Globus pallidus (tissue), 1 donor: ENCODE measurements around the gene RNF181.
"Not testable (repeated sequence)": the region's sequence is repeated elsewhere in the genome, so short reads cannot be mapped to it uniquely, and the experiment has no call there.

Experiments used
- DNase-seq: peaks from one replicate; pipeline ENCODE4 v3.0.0-alpha.2; 2015; ENCODE audit warnings: low spot score

RNF181 gene

DNA sequence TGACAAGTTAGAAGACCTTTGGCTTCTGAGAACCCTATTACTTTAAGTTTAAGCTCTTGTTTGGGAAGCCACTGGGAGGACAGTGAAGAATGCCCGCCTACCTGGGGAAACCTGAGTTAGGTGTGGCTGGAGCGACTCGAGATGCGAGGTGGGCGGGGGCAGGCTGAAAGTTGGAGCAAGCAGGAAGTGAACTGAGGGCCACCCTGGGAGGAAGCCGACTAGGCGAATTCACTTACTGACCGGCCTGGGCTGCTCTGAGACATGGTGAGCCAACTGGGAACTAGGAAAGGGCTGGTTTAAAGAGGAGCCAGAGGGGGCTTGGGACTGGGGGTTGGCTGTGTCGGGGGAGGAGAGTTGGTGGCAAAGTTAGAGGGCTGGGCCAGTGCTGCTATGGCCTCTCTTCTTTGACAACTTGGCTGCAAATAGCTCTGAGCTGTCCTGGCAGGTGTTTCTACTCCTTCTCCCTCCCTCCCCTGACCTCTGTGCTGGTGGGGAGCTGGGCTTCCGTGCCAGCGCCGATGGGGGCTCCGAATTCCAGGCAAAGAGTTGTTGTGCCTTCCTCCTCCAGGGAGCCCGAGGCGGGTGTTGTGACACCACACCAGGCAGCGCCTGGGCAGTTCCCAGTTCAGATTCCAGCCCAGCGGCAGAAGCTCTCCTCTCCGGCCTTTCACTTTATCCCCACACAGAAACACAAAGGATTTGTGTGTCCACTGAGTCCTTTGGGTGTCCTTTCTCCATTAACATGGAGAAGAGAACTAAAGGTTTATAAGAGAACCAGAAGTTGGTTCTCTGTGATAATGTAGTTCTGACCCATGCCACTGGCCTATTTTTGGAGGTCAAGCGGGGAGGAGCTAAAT is 17.9 kb upstream of the RNF181 start, which contains the start of gene VAMP8:
Gene VAMP8, plus strand, starts transcription at position 201 of the 857 bp plus-strand sequence. Its CDS starts 61 bp downstream, at position 262.
- no peak for DNase-seq

DNA sequence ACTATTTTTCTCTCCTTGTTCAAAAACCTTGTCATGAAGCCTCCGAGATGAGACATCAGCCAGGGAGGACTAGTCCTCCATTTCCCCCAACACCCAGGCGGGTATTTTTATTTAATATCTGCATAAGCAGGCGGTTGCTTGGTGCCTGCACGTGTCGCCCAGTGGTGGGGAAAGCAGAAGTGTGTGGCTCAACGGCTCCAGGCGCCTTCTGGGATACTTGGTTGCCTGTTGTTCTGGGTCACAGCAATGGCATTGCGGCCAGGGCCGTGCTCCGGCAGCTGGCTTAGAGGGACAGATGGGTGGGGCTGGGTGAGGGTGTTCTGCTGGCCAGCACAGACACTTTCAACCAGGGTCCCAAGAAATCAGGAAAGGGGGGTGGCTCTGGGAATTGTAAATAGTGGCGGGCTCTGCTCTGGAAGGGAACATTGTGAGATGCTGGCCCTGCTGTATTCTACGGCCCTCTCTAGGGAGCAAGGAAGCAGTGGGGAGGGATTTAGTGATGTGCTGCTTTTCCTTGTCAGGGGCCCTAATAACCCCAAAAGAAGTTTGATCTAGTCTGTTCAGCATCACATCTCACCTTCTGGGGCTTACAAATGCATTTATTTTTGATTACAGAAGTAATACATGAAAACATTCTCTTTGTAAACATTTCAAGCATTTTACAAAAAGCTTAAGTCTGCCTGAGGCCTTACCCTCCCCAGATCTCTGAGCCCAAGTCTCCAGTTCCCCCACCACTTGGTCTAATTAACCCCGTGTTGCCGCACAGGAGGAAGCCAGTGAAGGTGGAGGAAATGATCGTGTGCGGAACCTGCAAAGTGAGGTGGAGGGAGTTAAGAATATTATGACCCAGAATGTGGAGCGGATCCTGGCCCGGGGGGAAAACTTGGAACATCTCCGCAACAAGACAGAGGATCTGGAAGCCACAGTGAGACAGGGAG is 17.0 kb upstream of the RNF181 start:
- no peak for DNase-seq

DNA sequence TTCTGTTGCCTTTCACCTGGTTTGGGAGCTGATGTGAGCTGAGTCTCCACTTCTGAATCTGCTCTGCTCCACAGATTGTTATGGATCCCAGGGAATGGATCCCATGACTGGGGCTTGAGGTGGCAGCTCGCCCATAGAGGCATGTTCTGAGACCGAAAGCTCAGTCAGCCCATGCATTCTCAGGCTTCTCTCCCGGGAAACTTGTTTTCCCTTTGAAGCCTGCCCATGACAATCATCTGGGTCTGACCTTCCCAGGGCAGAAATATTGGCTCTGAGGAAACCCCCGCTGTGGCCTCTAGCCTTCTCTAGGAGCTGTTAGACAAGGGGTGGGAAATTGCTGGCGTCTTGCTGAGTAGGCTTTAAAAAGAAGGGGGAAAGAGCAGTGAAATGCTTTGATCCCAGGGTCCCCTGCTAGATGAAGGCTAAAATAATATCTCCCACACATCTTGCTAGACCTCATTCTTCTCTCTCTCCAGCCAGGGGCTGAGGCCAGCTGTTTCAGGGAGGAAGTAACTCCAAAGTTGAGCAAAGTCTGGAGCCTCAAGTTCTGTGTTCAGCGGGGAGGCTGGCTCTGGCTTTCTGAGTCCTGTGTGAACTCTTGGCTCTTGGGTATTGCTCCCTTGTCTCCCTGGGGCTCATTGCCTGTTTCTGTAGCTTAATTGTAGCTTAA is 16.1 kb upstream of the RNF181 start:
- no peak for DNase-seq

DNA sequence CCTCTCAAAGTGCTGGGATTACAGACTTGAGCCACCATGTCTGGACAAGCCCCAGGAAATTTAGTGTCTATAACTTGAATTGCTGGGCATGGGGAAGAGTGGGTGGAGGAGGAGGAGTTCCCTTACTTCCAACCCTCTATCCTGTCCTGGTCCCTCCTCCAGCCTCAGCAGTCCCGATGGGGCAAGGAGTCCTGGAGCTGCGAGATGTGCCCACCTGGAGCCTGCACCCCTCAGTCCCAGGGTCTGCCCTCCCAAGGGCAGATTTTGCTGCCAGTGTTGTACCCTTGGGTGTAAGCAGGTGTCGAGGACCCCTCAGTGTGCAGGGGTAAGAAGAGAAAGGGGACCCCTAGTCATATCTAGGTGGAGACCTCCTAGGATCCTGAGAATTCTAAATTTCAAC is 15.3 kb upstream of the RNF181 start:
- no peak for DNase-seq

DNA sequence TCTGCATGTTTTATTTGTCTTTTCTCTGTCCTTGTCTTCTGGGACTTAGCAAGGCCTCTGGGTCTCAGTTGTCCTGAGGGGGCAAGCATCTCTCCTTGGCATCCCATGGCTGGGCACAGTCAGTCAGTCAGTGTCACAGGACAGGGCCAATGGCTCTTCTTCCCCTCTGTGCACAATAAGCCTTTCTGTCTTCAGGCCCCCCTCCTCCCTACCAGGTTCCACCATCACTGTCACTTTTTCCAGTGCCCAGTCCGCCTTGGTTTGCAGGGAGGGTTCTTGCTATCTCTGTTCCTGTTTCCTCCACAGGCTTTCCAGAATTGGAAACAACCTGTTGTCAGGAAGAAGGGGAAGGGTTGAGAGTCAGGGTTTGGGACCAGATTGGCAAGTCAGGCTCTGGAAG is 13.1 kb upstream of the RNF181 start:
- DNase-seq: peak; percentile 79

DNA sequence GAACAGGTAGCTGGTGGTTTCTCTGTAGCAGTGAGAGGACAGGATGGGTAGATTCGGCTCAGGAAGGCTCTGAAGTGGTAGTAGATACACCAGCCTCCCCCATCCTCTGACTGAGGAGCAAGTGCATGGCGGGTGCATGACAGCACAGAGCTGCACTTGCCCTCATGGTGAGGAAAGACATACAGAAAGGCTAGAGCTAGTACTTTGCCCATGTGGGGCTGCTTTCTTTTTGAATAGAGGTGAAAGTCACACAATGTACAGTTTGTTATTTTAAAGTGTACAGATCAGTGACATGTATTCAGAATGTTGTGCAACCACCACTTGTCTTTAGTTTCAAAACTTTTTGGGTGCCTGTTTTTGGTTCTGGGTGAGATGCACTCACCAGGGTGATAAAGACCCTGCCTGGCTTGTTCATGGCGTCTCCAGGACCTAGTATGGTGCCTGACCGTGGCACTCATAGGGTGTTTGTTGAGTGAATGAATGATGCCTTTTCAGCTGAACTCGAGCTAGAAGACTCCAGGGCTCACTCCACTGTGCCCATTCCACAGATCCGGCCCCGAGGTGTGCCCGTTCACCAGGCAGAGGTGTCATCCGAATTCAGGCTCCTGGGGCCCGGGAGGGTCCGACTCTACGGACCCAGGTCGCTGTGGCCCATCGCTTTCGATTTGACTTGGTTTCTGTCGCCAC is 11.7 kb upstream of the RNF181 start:
- no peak for DNase-seq

DNA sequence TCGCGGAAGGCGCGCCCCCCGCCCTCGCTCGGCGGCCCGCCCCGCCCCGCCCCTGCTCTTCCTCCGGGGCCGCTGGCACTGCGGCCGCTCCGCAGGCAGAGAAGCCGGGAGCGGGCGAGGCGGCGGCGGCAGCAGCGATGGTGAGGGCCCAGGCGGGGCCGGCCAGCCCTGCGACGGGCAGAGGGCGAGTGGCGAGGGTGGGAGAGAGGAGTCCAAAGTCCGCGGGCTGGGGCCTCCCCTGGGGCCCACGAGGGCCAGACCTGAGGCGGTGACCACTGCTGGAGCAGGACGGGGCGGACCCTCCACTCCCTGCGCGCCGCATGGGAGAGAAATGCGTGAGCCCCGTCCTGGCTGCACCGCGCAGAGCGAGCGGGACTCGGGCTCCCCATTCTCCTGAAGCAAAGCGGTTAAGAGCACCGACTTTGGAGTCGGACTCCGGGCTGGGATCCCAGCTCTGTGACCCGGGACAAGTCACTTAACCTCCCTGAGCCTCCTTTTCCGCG is 11.1 kb upstream of the RNF181 start, which contains the start of gene VAMP5:
Gene VAMP5, plus strand, starts transcription at position 78 of the 503 bp plus-strand sequence. Its CDS starts 60 bp downstream, at position 138.
- DNase-seq: no peak

DNA sequence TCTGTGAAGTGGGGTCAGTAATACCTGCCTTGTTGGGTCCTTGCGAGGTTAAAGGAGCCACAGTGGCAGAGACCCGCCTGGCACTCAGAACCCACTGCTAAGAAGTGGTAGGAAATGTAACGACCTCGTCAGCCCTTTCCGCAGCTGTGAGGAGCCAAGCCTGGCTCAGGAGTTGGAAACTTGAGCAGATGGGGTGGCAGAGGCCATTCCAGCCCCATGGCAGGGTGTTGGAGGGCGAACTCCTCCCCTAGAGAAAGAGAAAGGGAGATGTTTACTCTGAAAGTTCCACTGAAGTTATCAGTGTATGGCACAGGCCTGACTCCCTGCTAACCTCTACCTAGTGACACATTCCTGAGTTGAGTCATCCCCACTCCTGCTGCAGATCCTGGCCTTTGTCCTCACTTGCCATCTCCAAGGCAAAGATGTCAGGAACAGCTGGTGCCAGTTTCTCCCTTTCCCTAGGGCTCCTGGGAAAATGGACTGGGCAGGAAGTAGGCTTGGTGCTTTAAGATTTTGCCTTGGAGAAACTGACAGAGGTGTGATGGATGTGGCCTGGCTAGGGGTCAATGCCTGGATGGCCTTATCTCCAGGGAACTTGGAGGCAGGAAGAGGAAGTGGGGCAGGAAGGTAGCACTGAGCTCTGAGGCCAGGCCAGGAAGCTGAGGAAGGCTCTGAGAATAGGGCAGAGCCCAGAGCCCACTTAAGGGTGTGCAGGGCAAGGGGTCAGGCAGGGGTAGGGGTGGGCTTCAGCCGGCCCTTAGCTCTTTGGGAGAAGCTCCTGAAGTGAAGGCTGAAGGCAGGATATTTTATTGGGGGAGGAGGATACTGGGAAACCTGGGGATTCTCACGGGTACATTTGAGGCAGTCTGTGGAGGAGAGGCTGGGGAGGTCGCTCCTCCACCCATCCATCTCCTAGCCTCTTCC is 10.4 kb upstream of the RNF181 start:
- DNase-seq: no peak

DNA sequence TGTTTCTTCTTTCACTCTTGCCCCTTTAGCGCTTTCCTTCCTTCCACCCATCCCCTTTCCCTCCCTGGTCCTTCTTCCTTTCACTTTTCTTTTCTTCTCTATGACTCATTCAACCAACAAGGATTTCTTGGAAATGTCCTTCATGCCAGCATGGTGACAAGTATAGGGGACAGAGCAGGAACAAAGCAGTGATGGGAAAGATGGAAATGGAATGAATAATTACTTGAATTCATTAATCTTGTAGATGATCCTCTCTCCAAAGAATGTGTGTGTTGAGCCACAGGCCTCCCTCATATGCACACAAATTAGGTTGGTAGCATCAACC is 9.8 kb upstream of the RNF181 start:
- DNase-seq: no peak

DNA sequence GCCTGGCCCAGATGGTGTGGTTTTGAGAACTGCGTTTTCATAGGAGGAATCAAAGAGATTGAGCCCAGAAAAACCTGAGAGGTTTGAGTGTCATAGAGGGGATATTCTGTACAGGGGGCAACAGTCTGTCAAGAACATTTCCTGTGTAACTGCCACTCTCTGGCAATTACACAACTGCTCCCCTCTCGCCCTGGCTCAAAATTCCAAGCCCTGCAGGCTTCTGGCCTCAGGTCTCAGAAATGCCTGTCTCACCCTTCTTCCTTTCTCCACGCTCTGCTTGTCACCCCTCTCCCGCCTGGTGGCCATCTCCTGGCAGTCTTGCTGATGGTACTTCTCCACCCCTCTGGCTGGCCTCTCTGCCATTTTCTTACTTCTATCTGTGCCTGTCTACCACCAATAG is 7.3 kb upstream of the RNF181 start:
- no peak for DNase-seq

DNA sequence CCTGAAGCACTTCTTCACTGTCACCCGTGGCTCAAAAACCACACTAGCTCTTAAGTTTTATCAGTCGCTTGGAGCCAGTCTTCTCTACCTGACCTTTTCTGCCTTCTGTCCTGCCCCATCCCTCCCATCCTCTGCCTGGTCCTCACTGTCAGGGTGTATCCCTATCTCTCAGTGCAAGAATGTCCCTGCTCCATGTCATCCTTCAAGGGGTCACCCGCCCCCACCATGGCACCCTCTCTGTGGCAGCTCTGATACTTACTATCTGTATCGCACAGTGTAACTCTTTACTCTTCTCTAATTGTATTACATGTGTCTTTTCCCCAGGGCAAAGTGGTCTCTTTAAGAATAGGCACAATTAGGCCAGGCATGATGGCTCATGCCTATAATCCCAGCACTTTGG is 6.9 kb upstream of the RNF181 start:
- DNase-seq: no peak

DNA sequence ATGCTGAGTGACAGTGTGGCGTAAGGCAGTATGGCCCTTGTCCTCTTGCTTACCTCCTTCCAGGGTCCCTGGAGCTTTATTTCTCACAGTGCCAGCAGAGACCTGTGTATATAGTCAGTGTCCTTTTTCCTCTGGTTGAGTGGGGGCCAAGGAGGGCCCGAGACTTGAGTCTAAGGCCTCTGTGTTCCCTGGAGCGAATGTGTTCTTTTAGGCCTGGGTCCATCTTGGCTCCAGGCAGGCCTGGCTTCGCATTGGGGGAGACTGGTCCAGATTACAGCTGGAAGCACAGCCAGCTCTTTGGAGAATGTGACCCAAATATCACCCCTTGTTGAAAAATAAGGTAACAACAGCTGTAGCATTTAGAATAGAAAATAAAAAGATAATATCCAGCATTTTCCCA is 6.4 kb upstream of the RNF181 start:
- no peak for DNase-seq

DNA sequence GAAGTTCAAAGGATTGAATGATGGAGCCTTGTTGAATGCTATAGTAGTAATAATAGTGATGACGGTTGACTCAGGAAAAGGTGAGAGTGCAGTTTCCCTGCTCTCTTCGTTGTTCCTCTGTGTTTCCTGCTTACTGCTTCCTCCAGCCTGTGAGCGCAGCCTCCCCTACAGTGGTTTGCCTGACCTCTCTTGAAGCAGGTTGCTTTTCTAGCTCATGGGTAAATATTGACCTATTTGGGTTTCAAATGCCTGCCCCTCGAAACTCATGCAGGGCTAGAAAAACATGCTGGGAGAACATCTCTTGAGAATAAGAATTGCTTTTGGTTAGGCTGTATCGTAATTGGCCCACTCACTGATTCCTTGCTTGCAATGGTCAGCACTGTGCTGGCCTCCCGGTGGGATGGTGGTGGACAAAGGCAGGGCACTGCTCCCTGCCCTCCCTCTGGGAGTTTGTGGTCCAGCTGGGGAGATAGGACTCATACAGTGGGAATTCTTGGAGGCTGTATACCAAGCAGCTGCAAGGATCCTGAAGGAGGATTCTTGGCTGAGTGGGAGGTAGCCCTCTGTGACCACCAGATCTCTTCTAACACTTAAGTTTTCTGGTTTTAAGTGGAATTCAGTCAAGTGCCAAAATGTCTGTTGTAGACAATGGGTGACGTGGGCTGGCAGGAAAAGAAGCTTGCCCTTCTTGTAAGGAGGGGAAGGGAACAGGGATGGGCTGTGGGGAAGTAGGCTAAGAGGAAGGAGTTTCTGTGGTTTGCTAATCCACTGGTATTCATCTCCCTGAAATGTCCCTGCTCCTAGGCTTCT is 5.4 kb upstream of the RNF181 start:
- no peak for DNase-seq

DNA sequence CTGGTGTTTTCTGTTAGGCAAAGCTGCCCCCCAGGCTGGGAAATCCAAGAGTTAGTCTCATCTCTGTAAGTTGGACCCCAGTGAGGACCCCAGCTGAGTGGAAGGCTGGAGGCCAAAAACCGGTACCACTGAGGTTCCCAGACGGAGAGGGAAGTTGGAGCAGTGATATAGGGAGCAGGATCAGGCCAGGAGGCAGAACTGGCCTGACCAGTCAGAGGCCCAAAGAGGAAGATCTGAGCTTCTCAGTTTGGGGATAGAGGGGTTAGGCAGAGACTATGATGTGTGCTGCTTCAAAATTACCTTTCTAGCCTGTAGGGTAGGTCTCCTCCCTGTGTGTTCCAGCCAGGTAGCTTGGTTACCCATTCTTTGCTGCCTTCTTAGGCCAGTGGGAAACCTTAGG is 4.6 kb upstream of the RNF181 start:
- DNase-seq: no peak

DNA sequence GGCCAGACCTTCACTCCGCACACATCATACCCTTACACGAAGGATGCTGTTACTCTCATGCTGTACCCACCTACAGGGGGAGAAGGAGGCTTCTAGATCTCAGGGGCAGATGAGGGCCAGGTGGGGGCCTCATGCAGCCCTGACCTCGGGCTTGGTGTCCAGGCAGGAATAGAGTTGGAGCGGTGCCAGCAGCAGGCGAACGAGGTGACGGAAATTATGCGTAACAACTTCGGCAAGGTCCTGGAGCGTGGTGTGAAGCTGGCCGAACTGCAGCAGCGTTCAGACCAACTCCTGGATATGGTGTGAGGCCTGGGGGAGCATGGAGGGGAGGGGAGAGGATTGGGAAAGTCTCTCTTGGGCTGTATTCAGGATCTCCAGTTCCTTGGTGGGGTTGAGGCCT is 4.0 kb upstream of the RNF181 start:
- no peak for DNase-seq

DNA sequence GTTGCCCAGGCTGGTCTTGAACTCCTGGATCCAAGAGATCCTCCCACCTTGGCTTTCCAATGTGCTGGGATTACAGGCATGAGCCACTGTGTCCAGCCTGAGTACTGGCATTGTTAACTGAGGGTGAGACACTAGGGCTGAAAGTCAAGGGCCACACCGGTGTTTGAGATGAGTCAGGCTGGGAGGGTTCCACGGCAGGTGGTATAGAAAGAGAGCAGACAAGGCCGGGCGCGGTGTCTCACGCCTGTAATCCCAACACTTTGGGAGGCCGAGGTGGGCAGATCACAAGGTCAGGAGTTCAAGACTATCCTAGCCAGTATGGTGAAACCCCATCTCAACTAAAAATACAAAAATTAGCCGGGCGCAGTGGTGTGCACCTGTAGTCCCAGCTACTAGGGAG is 3.2 kb upstream of the RNF181 start:
- not testable (repeated sequence) for DNase-seq

DNA sequence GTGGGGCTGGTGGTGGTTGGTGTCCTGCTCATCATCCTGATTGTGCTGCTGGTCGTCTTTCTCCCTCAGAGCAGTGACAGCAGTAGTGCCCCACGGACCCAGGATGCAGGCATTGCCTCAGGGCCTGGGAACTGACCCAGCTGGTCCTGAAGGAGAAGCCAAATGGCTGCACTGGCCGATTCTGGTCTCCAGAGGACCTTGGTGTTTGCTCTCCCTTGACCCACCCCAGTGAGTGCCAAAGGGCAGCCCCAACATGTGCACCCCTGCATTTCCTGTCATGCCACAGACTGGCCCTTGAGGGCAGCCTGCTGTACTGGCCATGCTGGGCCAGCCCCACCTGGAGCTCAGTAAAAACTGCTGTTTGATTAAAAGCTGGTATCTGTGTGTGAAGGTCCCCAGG is 2.5 kb upstream of the RNF181 start:
- DNase-seq: no peak

DNA sequence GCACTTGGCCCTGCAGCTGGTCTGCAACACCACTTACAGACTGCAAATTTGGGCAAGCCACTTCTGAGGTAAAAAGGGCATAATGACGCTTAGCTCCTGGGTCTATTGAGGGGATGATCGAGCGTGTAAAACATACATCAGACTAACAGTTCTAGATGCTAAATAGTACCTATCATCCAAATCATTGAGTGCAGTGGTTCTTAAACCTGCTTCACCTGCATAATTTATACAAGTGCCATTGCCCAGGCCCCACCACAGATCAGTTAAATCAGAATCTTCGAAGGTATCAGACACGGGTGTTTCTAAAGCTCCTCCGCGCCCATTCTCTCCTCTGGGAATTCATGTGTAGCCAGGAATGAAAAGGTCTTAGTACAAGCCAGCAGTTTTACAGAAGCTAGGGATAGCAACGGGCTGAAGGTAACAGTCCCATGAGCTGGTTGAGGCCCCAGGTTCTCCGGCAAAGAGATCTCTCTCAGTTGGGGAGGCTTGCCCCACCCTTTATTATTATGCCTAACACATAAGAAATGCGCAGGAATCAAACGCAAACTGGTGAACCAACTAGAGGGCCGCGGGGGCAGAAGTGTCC is 737 bp upstream of the RNF181 start:
- DNase-seq: no peak

DNA sequence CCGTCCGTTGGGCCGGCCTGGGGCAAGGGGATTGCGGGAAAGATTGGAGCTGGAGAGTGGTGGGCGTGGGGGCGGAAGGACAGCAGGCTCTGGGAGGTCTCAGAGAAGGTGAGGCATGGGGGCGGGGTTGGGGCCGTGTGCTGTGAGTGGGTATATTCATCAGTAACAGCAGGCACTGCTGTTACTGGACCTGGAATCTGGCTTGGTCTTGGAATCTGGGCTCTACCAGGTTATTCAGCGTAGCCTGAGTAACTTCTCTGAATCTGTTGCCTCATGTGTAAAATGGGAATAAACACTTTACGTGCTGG is 435 bp downstream of the RNF181 start:
- DNase-seq: no peak
